ENCODE measurements around the gene TMEM178B.
"Not testable (repeated sequence)": the region's sequence is repeated elsewhere in the genome, so short reads cannot be mapped to it uniquely, and the experiment has no call there.

DNA sequence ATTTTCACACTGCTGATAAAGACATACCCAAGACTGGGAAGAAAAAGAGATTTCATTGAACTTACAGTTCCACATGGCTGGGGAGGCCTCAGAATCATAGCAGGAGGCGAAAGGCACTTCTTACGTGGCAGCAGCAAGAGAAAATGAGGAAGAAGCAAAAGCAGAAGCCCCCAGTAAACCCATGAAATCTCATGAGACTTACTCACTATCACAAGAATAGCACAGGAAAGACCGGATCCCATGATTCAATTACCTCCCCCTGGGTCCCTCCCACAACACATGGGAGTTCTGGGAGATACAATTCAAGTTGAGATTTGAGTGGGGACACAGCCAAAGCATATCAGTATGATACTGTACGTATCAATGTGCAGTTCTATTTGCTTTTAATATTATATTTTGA, 121.9 kb downstream of the TMEM178B start:
- not testable (repeated sequence) for TF ChIP-seq POLR2AphosphoS5, TCF7L2 (IDR thresholded peaks at IDR 0.05; ENCODE audit: low read depth, low read length)
- TF ChIP-seq, protein P1, sequence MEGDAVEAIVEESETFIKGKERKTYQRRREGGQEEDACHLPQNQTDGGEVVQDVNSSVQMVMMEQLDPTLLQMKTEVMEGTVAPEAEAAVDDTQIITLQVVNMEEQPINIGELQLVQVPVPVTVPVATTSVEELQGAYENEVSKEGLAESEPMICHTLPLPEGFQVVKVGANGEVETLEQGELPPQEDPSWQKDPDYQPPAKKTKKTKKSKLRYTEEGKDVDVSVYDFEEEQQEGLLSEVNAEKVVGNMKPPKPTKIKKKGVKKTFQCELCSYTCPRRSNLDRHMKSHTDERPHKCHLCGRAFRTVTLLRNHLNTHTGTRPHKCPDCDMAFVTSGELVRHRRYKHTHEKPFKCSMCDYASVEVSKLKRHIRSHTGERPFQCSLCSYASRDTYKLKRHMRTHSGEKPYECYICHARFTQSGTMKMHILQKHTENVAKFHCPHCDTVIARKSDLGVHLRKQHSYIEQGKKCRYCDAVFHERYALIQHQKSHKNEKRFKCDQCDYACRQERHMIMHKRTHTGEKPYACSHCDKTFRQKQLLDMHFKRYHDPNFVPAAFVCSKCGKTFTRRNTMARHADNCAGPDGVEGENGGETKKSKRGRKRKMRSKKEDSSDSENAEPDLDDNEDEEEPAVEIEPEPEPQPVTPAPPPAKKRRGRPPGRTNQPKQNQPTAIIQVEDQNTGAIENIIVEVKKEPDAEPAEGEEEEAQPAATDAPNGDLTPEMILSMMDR (IDR thresholded peaks at IDR 0.05) = not testable (repeated sequence)
- TF ChIP-seq, protein P2, sequence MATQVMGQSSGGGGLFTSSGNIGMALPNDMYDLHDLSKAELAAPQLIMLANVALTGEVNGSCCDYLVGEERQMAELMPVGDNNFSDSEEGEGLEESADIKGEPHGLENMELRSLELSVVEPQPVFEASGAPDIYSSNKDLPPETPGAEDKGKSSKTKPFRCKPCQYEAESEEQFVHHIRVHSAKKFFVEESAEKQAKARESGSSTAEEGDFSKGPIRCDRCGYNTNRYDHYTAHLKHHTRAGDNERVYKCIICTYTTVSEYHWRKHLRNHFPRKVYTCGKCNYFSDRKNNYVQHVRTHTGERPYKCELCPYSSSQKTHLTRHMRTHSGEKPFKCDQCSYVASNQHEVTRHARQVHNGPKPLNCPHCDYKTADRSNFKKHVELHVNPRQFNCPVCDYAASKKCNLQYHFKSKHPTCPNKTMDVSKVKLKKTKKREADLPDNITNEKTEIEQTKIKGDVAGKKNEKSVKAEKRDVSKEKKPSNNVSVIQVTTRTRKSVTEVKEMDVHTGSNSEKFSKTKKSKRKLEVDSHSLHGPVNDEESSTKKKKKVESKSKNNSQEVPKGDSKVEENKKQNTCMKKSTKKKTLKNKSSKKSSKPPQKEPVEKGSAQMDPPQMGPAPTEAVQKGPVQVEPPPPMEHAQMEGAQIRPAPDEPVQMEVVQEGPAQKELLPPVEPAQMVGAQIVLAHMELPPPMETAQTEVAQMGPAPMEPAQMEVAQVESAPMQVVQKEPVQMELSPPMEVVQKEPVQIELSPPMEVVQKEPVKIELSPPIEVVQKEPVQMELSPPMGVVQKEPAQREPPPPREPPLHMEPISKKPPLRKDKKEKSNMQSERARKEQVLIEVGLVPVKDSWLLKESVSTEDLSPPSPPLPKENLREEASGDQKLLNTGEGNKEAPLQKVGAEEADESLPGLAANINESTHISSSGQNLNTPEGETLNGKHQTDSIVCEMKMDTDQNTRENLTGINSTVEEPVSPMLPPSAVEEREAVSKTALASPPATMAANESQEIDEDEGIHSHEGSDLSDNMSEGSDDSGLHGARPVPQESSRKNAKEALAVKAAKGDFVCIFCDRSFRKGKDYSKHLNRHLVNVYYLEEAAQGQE (IDR thresholded peaks at IDR 0.05; ENCODE audit: insufficient read depth in 1 of 2, low read depth in 2 of 2, low read length in 1 of 2) = not testable (repeated sequence)

Data from Panc1 (cell line).